ENCODE data around the gene FRAS1.
"Not testable (repeated sequence)": the region's sequence is repeated elsewhere in the genome, so short reads cannot be mapped to it uniquely, and the experiment has no call there.

The FRAS1 gene

DNA sequence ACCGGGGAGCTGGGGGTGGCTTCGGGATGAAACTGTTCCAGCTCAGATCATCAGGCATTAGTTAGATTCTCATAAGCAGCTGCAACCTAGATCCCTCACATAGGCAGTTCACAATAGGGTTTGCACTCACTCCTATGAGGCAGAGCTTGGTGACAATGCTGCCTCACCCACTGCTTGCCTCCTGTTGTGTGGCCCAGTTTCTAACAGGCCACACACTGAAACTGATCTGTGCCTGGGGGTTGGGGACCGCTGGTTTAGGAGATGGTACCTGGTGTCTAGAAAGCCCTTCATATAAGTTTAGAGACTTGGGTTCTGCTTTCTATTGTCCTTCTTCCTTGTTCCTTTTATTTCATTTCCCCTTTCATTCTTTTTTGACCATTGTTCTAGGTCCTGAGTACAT lies 234.2 kb downstream of the FRAS1 start:
- no peak for DNase-seq (ENCODE audit: low spot score)

DNA sequence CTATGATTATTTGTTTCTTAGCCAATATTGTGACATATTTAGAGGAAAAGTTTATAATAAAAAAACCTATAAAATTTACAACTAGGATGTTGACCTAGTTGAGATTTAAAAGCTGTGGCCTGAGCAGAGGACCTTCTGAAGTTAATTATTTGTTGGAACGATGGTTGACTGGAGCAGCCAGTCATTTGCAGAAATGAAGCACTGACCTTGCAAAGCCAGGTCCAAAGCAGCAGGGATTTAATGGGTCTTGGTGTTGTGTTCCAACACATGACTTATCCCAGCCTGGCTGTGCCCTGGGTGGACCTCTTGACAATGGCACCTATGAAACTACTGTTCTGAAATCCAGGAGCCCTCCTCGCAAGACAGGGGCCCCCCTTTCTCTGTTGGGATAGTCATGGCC lies 235.2 kb downstream of the FRAS1 start:
- DNase-seq (ENCODE audit: low spot score) = no peak

DNA sequence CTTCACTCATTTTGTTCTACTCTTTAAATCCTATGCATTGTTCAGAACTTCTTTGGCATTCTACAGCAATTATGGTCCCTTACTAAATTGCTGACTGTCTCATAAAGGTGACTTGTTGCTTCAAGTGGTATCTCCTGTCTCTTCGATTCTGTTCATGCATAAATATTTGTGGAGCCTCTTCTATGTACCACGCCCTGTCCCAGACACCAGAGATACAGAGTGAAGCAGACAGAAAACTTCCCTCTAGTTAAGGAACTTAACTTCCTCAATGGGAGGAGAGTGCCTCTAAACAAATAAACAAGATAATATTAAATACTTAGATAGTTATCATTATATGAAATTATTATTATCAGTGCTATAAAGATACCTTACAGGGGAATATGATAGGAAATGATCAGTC lies 235.7 kb downstream of the FRAS1 start:
- no peak for DNase-seq (ENCODE audit: low spot score)

DNA sequence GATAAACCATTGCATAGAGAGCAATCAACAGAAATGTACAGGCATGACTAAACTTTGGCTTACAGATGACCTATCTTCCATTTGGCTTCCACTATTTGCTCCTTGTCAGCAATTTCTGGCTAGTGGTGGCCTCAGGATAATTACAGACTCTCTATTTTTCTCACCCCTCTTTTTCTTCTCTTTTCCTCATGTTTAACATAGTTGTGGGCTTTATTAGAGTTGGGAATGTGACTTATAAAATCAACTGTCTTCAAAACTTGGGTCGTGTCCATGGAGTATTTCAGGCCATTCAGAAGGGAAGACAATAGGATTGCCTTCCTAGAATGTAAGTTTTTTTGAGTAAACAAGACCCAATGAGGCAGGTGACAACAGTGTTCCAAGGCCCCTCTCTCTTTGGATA lies 236.2 kb downstream of the FRAS1 start:
- DNase-seq (ENCODE audit: low spot score) = no peak

DNA sequence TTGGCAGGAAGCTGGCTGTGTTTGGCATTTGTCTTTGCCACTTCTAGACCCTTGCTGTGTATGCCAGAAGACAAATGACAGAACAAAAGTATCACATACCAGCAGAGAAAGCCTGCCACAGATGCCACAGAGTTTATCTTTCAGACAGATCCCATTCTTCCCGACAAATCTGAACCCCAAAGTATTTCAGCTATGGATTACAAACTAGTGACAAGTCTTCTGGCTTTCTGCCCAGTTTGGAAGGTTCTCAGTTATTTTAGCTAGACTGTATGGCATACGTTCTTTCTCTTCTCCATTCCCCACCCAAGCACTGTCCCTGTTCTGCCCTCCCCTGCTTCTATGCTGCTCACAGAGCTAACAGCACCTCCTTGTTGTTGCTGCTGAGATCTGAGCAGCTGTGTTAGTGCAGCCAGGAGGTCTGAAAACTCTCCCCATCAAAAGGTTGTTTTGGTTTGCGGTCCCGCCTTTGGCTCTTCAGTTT lies 236.7 kb downstream of the FRAS1 start:
- no peak for DNase-seq (ENCODE audit: low spot score)

DNA sequence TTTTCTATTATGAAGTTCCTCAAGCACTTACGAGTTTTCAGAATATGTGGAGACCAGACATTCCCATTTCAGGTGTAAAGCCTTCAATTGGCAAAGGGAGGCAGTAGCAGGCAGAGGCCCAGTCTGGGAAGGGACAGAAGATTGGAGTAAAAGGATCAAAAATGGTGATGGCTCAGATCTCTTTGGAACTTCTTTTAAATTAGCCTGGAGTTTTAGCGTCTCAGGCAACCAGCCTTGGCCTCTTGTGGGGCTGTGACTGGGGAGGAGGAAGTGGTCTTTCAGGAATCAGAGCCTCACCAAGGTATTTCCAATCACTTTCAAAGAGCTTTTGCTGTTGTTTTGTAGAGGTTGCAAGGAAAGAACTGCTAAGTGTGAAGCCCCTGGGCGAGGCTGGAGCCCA lies 239.1 kb downstream of the FRAS1 start:
- no peak for DNase-seq (ENCODE audit: low spot score)

DNA sequence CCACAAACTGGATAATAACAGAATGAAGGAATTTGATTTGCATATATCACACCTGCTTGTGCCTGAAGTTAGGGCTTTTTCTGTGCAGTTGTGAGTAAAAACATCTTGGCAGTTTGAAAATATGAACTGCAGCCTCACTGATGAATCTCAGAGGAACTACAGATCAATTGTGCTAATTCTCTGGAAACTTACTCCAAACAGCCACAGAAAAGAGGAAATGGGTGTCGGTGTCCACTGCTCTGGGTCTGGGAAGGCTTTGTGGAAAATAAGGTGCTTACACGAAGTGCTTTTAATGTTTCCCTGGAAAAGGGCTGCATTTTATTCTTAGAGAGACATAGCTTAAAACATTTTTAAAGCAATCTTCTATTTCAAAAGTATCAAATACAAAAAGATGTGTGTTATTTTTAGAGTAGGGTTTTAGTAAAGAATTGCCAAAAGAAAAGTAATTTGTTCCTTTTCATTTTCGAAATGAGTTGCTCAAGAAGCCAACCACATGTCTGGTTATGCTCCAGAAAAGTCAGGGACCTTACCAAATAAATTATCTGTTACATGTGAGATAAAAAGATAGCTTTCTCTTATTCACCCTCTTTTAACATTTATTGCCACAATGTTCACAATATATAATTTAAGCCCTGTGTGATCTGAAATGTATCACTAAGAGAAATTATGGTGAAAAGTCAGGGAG lies 240.1 kb downstream of the FRAS1 start:
- no peak for DNase-seq (ENCODE audit: low spot score)

DNA sequence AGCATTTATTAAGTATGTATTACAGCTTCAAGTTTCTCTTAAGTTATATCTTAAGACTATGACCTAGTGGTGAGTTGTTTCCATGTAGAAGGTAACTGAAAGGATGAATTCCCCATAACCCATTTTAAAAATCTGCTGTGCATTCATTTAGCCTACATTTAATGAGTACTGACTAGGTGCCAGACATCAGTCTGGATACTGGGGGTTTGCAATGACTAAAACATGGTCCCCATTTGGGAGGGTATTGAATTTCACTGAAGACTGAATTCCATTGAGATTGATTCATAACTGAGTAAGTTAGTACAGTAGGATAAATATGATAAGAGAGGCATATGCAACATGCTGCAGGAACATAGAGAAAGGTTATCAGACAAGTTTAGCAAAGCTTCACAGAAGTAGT lies 241.5 kb downstream of the FRAS1 start:
- DNase-seq (ENCODE audit: low spot score) = no peak

DNA sequence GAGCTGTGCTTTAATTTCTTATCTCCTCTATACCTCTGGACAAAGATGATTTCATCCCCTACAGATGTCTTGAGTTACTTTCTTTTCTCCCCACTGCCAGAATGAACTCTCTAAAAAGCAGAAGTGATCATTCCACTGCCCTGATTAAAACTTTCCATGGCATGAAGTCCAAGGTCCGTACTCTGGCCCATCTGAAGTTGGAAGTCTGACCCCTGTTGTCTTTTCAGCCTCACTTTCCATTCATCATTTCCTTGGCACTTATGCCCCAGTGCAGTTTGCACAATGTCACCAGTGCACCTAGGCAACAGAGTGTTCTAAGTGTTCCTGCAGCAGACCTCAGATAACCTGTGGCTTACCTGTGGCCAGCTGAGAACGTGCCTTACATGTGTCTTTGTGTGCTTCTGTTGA lies 242.4 kb downstream of the FRAS1 start:
- no peak for DNase-seq (ENCODE audit: low spot score)

DNA sequence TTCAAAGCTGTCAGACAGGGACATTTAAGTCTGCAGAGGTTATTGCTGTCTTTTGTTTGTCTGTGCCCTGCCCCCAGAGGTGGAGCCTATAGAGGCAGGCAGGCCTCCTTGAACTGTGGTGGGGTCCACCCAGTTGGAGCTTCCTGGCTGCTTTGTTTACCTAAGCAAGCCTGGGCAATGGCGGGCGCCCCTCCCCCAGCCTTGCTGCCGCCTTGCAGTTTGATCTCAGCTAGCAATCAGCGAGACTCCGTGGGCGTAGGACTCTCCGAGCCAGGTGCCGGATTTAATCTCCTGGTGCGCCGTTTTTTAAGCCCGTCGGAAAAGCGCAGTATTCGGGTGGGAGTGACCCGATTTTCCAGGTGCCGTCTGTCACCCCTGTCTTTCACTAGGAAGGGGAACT lies 250.1 kb downstream of the FRAS1 start:
- DNase-seq (ENCODE audit: low spot score) = not testable (repeated sequence)

DNA sequence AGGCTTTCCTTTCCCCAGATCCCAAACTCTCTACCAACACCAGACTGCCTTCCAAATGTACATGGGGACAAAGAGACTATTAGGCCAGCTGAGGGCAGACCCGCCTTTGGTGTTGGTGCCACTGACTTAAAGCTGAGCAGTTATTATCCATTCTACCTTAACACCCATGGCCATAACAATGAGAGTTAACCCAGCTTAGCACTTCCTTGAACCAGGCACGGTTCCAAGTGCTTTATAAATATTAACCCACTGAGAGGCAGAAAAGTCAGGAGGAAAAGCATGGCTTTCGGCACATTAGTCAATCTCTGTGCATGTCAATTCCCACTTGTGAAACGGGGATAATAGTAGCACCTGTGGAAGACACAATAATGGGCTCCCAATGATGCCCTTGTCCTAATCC lies 251.4 kb downstream of the FRAS1 start:
- DNase-seq (ENCODE audit: low spot score) = no peak

DNA sequence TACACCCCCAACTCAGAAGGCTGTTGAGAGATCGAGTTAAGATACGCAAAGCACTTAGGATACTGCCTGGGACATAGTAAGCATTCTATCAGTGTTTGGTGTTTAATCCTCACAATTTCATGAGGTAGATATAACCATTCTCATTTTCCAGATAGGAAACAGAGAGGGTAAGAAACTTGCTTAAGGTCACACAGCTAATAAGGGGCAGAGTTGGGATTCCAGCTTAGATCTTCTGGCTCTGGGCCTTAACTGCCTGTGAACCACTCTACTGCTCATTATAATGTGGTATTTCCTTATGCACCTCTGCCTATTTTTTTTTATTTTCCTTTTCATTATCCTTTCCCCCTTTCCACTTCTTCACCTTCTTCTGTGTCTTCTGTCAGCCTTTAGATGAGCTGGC lies 252.2 kb downstream of the FRAS1 start:
- no peak for DNase-seq (ENCODE audit: low spot score)

DNA sequence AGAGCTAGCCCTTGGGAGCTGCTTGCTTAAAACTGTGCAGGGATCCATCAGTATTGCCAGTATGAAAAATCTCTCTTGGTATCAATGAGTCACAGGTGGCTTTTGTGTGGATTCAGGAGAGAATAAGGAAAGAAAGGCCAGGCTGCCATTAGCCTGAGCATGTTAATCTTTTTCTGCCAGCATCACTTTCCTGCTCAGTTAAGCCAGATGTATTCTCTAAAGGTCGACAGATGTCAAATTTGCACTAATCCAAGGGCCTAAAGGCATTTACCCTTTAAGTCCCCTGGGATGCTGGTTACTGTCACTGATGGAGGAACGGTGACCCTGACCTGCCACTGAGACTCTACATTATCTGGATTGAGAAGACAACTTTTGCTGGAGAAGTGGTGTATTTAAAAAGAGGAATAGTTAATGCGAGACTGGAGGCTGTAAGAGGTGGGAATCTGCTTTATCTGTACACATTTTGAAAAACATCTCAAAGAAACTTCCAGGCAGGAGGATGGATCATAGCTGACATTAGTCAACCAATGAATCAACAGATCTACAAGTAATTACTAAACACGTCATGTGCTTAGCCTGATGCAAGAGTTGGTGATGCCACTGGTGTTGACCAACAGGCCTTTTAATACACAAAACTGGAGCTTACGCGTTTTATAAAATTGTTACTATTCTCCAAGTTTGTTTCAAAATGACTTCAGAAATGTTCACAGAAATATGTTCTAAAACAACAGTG lies 253.1 kb downstream of the FRAS1 start:
- no peak for DNase-seq (ENCODE audit: low spot score)

DNA sequence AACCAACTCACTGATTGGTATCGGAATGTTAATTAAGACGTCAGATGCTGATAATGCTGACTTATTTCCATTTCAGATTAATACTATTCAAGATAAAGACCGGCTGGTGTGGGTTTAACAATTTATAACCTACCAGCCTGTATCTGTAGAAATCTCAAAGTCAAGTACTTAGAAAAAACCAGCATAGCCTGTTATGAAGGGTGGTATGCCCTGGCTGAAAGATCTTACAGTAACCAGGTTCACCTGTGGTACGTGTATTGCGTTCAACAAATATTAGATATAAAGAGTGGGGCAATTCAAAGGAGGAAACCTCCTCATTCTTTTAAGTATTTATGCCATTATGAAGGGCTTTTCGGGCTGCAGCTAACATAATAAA lies 253.6 kb downstream of the FRAS1 start:
- no peak for DNase-seq (ENCODE audit: low spot score)

DNA sequence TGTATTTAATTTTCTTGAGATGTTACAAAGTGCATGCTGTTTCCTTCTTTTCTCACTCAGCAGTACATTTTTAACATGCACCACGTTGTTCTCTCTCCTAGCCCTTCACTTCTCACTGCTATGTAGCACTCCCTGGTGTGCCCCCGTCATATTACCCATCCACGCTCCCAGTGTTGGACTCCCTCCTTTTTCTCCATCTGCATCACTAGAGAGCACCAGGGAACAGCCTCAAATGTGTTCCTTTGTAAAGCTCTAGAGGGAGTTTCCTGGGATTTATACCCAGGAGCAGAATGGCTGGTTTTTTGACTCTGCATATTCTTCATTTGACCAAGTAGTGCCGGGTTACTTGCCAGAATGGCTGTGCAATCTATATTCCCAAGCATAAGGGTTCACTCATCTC lies 254.2 kb downstream of the FRAS1 start:
- DNase-seq (ENCODE audit: low spot score) = no peak

DNA sequence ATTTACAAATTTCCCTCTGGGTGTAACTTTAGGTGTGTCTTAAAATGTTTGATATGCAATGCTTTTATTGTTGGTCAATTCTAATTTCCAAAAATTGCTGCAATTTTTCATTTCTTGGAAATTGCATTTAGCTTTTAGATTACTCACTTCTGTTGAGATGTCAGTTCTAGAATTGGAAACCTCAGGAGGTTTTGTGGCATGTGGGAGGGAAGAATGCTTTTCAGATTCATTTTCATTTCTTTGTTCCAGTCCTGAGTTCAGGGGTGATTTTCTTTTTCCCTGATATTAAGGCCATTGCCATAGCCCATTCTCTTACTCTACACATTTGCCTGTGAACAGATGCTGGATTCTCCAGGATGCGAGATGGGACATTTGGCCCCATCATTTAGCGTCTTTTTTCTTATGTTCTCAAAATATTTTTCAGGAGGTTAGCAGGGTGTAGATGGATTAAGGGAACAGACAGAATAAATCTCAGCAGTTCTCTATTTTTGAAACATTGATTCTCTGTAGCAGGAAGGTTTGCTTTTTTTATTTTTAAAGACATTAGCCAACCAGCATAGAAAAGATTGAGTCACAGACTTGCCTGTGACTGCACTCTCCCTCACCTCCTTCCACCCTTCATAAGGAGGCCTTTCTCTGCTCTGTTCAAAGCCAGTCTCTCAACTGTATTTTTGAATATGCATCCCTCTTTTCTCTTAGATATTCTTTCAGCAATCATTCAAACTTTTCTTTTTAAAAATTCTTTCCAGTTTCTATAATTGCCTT lies 256.0 kb downstream of the FRAS1 start:
- DNase-seq (ENCODE audit: low spot score) = no peak

DNA sequence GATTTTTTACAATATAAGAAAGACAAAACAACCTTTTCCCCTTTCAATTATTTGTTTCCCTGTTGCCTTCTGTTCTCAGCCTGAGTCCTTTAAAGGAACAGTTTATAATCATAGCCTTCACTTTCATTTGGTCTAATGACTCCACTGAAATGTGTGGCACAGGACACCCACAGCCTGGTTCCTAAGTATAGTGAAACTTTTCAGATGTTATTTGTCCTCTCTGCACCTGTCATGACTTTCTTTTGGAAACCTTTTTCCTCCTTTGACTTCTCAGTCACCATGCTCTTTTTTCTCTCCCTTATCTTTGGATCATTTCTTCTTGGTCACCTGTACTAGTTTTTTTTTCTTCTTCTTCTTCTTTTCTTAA lies 256.6 kb downstream of the FRAS1 start:
- DNase-seq (ENCODE audit: low spot score) = no peak

DNA sequence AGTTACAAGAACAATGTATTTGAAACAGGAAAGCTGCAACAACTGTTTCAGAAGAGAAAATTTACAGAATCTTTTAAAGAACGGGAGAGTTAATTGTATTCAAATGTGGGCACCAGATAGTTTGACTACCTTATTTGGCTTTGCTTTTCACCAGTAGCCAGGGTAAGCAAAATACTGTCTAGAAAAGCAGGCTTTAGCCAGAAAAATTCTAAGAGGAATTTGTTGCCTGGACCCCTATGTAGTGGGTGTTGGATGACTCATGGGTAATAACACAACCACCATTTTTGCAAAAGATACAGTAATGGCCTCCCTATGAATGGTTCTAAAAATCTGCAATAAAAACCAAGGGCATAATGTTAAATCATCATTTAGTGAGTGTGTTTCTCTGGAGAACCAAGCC lies 261.0 kb downstream of the FRAS1 start:
- no peak for DNase-seq (ENCODE audit: low spot score)

DNA sequence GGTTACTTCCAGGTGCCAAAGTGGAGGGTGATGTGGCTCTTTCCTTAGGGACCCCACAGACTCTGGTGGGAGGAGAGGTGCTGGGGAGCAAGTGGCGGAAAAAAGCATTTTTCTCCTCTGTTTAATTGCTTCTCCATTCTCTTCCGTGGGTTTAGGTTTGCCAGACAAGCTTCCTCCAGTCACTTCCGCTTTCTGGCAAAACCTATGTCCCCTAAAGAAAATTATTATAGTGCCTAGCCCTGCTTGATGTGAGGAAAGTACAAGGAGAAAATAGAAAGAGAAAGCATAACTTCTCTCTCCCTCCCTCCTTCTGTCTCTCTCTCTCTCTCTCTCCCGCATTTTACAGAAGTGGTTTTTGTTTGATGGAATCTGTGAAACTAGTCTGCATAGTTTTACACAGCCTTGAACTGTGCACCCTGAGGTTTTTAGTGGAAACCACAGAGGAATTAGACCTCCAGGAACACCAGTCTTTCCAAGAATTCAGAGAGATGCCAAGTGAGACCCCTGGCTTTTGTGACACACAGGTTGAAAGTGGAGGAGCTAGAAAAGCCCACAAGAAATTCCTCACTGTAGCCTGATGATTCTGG lies 263.3 kb downstream of the FRAS1 start:
- DNase-seq (ENCODE audit: low spot score) = no peak

DNA sequence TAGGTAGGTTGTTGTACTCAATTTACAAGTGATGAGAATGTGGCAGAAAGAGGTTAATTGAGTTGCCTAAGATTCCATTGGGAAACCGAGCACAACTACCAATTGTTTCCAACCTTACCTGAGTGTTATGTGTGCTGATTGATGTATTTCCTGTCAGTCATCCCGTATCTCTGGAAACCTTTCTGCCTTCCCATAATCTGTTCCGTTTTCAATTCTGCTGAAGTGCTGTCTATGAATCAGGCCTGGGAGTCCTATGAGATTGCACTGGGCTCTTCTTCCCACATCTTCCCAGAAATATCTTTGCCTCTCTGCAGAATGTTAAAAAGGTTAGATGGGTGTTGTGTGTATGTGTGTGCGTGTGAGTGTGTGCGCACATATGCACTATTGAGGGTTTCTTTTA lies 264.9 kb downstream of the FRAS1 start:
- DNase-seq (ENCODE audit: low spot score) = no peak

DNA sequence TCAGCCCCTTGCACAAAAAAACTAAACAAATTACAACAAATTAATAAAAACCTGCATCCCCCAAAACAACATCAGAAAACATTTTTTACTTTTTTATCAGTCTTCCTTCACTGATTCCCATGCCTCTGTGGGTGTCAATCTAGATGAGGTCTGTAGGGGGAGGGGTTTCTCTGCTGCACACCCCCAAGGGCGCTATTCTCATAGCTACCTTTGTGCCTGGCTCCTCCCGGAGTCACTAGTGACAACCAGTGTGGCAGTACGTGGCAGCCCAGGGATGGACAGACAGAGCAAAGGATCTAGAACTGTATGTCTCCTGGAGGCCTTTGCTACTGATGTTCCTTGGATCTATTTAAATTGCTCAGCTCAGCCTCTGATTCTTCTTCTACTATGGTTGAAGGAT lies 266.3 kb downstream of the FRAS1 start:
- DNase-seq (ENCODE audit: low spot score) = no peak

DNA sequence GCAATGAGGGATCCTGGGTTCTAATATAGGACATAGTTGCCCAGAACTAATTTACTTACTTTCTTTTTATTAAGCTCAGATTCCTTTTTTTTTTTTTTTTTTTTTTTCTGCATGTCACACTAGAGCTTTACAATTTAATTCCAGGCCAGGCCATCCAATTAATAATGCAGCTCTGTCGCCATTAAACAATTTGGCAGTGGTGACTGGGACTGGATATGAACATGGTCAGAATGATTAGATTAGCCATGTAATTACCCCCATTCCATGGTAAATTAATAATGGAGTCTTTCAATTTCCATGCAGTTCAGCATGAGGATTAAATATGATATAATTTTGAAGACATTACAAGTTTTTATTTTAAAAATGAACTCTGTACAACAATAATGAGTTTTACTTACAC lies 267.5 kb downstream of the FRAS1 start:
- no peak for DNase-seq (ENCODE audit: low spot score)
